Measurements from ENCODE around the gene NEDD4. TPM values are rescaled to one million over a fixed set of nuclear protein-coding genes. Genes with fewer than 3 reads are reported as not detected.

Gene NEDD4
- total and polyA plus RNA-seq, 11 donors: 1.8 to 14.8 (median 8.9) TPM

- TF ChIP-seq CTCF (IDR thresholded peaks at IDR 0.05) (no peak), POLR2A (IDR thresholded peaks at IDR 0.05) (no peak)
- no peak for DNase-seq
- H3K27ac ChIP-seq: no peak overlapping the region
- intact Hi-C loops (cut with DNase I): no loop called here
- ATAC-seq: no peak
- peaks cover 0 to 11% (median 0%) of the 10 kb centered on the region in 12 donors for H3K9me3 ChIP-seq
- H3K4me3 ChIP-seq: no peak overlapping the region
- H3K4me1 ChIP-seq: no peaks in the 10 kb centered on the region
- H3K27me3 ChIP-seq: no peaks in the 10 kb centered on the region
- no peaks in the 10 kb centered on the region for H3K36me3 ChIP-seq
These were observed 209.1 kb downstream of the NEDD4 start for GRCh38 chr15:55784286-55784685.

GRCh38 chr15:55782901-55783300 lies 210.5 kb downstream of the NEDD4 start:
- Histone ChIP-seq H3K27ac (no peak overlapping the region), H3K9me3 (peaks cover 0 to 11% (median 0%) of the 10 kb centered on the region in 12 donors), H3K4me1 (no peaks in the 10 kb centered on the region), H3K36me3 (no peaks in the 10 kb centered on the region), H3K4me3 (no peak overlapping the region), H3K27me3 (no peaks in the 10 kb centered on the region)
- intact Hi-C loops (cut with DNase I): no loop called here
- DNase-seq (no peak), ATAC-seq (no peak)
- TF ChIP-seq CTCF (IDR thresholded peaks at IDR 0.05) (no peak), POLR2A (IDR thresholded peaks at IDR 0.05) (no peak)
- 56 to 68% (median 59%) methylated on average over 3 of the region's 3 CpGs for WGBS, 4 donors

GRCh38 chr15:55780292-55780691 lies 213.1 kb downstream of the NEDD4 start:
- ATAC-seq: no peak
- Histone ChIP-seq H3K36me3 (no peaks in the 10 kb centered on the region), H3K27me3 (no peaks in the 10 kb centered on the region), H3K4me3 (no peak overlapping the region), H3K9me3 (peaks cover 0 to 11% (median 0%) of the 10 kb centered on the region in 12 donors), H3K27ac (no peak overlapping the region), H3K4me1 (no peaks in the 10 kb centered on the region)
- TF ChIP-seq CTCF (IDR thresholded peaks at IDR 0.05): no peak
- no peak for TF ChIP-seq POLR2A (IDR thresholded peaks at IDR 0.05)
- intact Hi-C loops (cut with DNase I): no loop called here
- no peak for DNase-seq
- WGBS, 4 donors: 47 to 73% (median 68%) methylated on average over 1 to 2 of the region's 2 CpGs

GRCh38 chr15:55778932-55779331 lies 214.5 kb downstream of the NEDD4 start:
- H3K4me3 ChIP-seq: no peak overlapping the region
- H3K27ac ChIP-seq: no peak overlapping the region
- intact Hi-C loops (cut with DNase I): no loop called here
- H3K36me3 ChIP-seq: no peaks in the 10 kb centered on the region
- no peaks in the 10 kb centered on the region for H3K27me3 ChIP-seq
- WGBS, 4 donors: 82 to 93% (median 87%) methylated on average over 3 of the region's 3 CpGs
- no peak for TF ChIP-seq CTCF (IDR thresholded peaks at IDR 0.05)
- TF ChIP-seq POLR2A (IDR thresholded peaks at IDR 0.05): no peak
- DNase-seq (no peak), ATAC-seq (no peak)
- no peaks in the 10 kb centered on the region for H3K4me1 ChIP-seq
- H3K9me3 ChIP-seq: peaks cover 0 to 11% (median 0%) of the 10 kb centered on the region in 12 donors
